Measurements from ENCODE around the gene ATP23.

Gene ATP23

GRCh38 chr12:57941165-57941894 is at the start of gene ATP23:
ATP23 (plus strand) TSS chr12:57941567; CDS start chr12:57941702, 135 bp downstream.
- DNase-seq, result peak; percentile 83

- no peak for DNase-seq
Observed at GRCh38 chr12:57892232-57892972, 49.0 kb upstream of the ATP23 start.

- DNase-seq, result no peak
Observed at GRCh38 chr12:57893431-57894353, 47.7 kb upstream of the ATP23 start.

GRCh38 chr12:57894399-57895292 is 46.7 kb upstream of the ATP23 start:
- DNase-seq, result no peak

GRCh38 chr12:57895389-57896114 is 45.8 kb upstream of the ATP23 start:
- DNase-seq, result no peak

- no peak for DNase-seq
Observed at GRCh38 chr12:57896115-57896433, 45.3 kb upstream of the ATP23 start.

- no peak for DNase-seq
Observed at GRCh38 chr12:57896434-57897201, 44.7 kb upstream of the ATP23 start.

- no peak for DNase-seq
Observed at GRCh38 chr12:57897286-57897974, 43.9 kb upstream of the ATP23 start.

- no peak for DNase-seq
Observed at GRCh38 chr12:57898308-57898970, 42.9 kb upstream of the ATP23 start.

GRCh38 chr12:57899010-57899662 is 42.2 kb upstream of the ATP23 start:
- DNase-seq, result peak; percentile 84

- DNase-seq, result no peak
Observed at GRCh38 chr12:57902478-57902969, 38.8 kb upstream of the ATP23 start.

GRCh38 chr12:57904426-57904825 is 36.9 kb upstream of the ATP23 start:
- no peak for DNase-seq

- DNase-seq, result peak; percentile 89
Observed at GRCh38 chr12:57904848-57905811, 36.2 kb upstream of the ATP23 start.

GRCh38 chr12:57905812-57906475 is 35.4 kb upstream of the ATP23 start:
- DNase-seq, result no peak

GRCh38 chr12:57906821-57907220 is 34.5 kb upstream of the ATP23 start:
- DNase-seq, result no peak

- no peak for DNase-seq
Observed at GRCh38 chr12:57907281-57907680, 34.1 kb upstream of the ATP23 start.

- DNase-seq, result no peak
Observed at GRCh38 chr12:57908511-57908910, 32.9 kb upstream of the ATP23 start.
